NCI-H1436 (cell line): Measurements from ENCODE around the gene SEMA3E.

Experiments
- DNase-seq: peaks from one replicate; lab custom pipeline; 2025; lab: John Stamatoyannopoulos, UW

Gene SEMA3E

GRCh38 chr7:83347945-83348444 lies 300.9 kb downstream of the SEMA3E start:
- DNase-seq = no peak

GRCh38 chr7:83339907-83340306 lies 309.0 kb downstream of the SEMA3E start:
- no peak for DNase-seq

DNA sequence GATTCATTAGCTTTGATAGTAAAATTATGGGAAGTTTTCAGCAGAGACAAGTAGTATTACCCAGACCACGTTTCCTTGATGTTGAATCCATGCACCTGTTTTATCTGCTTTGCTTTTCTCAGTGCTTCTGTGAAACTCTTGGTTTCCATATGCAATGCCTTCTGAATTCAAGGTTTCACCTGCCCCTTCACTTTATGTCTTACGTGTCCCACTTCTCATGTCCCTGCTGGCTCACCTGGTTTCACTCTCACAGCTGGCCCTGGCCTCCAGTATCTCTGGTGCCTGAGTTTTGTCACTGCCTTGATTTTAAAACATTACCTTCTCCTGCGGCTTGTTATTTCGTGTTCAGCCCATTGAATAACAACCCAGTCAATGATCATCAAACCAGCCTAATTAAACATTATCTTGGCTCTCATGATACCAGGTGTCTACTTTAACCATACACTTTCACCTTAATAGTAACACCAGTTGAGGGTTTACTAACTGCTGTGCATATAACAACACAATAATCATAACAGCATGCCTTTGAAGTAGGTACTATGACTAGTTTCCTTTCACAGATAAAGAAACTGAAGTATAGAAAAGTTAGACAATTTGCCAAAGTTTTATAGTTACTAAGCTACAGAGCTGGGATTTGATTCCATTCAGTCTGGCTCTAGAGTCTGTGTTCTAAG lies 310.5 kb downstream of the SEMA3E start:
- DNase-seq = no peak

DNA sequence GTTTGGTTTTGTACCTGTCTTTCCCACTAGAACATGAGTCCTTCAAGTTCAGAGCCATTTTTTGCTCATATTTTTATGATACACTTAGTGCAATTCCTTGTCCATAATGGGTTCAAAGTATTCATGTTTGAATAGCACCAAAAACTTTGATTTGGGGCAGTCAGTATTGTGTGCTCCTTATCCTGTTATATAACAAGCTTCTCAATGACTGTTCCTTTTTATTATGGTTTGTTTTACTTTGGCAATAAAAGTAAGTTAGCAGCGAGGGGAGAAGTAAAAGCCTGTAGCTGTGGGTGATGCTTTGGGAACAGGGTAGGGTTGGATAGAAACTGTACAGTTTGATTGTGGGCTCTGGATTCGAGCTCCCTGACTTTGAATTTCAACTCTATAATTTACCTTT lies 311.9 kb downstream of the SEMA3E start:
- DNase-seq = no peak

GRCh38 chr7:83326223-83326622 lies 322.7 kb downstream of the SEMA3E start:
- no peak for DNase-seq

GRCh38 chr7:83325083-83325482 lies 323.9 kb downstream of the SEMA3E start:
- DNase-seq = no peak

- no peak for DNase-seq
Measured at GRCh38 chr7:83324596-83324995, 324.3 kb downstream of the SEMA3E start.

- DNase-seq = no peak
Measured at GRCh38 chr7:83321011-83321410, 327.9 kb downstream of the SEMA3E start.

GRCh38 chr7:83313931-83314330 lies 335.0 kb downstream of the SEMA3E start:
- DNase-seq = no peak
